ENCODE data around the gene DSP. TPM values are rescaled to one million over a fixed set of nuclear protein-coding genes. Genes with fewer than 3 reads are reported as not detected.

DSP gene
- total and polyA plus RNA-seq, 2 donors, result 4.3 to 33.9 TPM

DNA sequence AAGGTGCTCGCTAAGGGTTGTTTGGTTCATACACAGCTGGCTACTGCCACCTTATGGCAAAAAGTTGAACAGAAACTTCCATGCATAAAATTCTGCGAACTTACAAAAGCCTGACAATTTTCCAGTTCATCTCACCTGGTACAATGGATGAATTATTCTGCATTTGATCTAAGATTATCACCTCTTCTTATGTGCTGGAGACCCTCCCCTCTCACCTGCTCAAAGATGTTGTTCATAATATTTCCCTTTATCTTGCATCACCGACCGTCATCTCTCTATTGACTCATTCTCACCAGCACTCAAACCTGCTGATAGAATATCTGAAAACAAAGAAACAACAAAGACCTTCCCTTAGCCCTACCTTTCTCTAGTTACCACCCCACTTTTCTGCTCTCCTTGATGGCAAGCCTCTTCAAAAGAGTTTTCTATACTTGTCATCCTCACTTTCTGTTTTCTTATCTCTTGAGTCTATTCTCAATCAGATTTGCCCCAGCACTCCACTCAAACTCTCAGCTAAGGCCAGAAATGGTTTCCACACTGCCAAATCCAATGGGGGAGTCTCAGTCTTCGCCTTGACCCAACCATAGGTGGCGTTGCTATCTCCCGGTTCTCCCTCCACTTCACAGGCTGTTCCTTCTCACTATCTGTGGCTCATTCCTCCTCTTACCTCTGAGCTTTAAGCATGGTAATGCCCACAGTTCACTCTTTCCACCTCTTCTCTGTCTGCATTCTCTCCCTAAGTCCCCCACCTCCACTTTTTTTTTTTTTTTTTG is 74.3 kb downstream of the DSP start:
- Histone ChIP-seq H3K4me1 (ENCODE audit: insufficient read depth) (no peaks in the 10 kb centered on the region), H3K27ac (ENCODE audit: low read depth) (no peak overlapping the region), H3K36me3 (ENCODE audit: insufficient read depth) (no peaks in the 10 kb centered on the region), H3K4me3 (ENCODE audit: low read depth, low read length) (no peak overlapping the region)
- WGBS, result 27% methylated on average over 7 of the region's 7 CpGs
- DNase-seq (ENCODE audit: extremely low spot score), result peak; percentile 32

DNA sequence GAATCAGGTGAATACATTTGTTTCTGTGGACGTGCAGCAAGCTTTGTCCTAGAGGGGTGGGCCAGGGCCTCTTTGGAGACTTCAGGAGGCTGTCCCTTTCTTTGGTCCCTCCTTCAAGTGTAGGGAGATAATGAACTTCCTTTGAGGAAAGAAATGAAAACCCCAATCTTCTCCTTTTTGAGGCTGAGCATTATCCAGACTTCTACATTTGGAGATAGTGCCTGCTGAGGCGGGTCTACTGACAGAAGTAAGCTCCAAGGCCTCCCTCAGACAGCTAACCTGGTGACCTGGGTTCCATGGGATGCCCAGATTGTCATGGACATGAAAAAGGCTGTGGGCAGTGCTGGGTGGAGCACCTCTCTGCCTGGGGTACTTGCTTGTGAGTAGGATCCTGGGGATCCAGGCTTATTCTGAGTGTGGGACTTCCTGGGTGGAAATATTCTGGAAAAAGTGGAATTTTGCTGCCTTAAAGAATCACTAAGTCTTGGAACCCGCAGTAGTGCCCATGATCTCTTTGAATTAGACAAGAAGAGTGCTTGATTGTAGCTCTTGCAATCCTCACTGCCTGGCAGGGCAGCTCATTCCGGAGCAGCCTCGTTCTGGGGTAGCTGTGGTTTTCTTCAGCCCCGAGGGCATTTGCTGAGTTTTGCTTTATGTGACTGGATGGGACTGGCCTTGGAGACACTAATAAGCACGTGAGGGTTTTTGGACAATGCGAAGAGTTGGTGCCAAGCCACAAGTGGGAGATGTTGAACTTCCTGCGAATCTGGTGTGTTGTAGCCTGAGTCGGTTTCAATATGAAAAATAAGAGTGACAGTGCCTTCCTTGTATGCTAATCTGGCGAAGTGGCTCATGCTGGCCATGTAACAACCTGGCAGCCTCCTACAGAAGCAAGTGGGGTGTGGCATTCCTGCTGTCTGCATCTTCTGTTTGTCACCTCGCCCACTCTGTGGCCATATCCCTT is 76.6 kb downstream of the DSP start:
- H3K27ac ChIP-seq (ENCODE audit: low read depth), result no peak overlapping the region
- no peaks in the 10 kb centered on the region for H3K4me1 ChIP-seq (ENCODE audit: insufficient read depth)
- WGBS, result 56% methylated on average over 12 of the region's 12 CpGs
- no peaks in the 10 kb centered on the region for H3K36me3 ChIP-seq (ENCODE audit: insufficient read depth)
- no peak overlapping the region for H3K4me3 ChIP-seq (ENCODE audit: low read depth, low read length)
- no peak for DNase-seq (ENCODE audit: extremely low spot score)

DNA sequence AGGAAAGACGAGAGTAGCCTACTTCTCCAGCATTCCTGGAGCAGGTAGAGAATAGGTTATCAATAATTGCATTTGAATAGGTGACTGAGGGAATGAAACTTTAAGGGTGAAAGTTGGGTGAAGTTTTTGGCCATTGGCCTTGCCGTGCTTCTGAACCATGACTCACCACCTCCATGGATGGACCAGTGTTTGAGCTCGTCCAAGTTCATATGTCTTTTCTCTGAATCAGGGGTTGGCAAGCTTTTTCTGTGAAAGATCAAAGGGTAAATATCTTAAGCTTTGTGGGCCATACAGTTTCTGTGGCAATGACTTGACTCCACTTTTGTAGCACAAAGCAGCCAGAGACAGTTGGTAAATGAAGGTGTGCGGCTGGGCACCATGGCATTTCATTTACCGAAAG is 80.3 kb downstream of the DSP start:
- WGBS, result 92% methylated on average over 5 of the region's 5 CpGs
- Histone ChIP-seq H3K36me3 (ENCODE audit: insufficient read depth) (no peaks in the 10 kb centered on the region), H3K4me1 (ENCODE audit: insufficient read depth) (no peaks in the 10 kb centered on the region), H3K27ac (ENCODE audit: low read depth) (no peak overlapping the region), H3K4me3 (ENCODE audit: low read depth, low read length) (no peak overlapping the region)
- no peak for DNase-seq (ENCODE audit: extremely low spot score)

DNA sequence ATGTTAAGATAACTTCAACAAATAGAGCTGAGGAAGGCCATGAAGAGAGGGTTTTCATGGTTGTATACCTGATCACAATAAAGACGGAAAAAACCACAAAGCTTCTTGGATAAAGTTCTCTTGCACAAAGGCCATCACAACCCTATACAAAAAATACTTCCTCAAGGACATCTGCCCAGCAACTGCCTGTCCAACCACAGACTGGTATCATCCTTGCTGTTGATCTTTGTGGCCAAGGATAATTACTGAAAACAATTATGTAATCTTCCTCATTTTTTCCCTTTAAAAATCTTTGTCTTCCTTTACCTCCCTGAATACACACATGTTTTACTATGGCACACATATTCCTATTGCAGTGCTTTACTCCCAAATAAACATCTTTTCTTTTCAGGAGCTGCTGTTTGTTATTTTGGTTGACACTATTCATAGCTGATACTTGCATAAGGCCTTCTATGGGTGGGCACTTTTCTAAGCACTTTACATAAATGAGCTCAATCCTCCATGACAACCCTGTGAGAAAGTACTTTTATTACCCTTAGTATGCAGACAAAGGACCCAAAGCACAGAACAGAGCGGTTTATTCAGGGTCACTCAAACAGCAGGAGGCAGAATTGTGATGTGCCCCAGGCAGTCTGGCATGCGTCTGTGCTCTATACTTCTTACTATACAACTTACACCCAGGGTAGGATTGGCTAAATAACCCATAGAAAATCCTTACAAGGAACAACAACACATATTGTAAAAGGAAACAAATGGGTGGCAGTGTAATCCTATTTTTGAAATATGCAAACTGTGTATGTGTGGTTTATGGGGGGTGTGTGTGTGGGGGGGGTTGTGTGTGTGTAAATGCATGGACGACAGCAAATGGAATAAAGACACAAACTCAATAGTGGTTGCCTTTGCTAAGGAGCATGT is 83.6 kb downstream of the DSP start:
- H3K4me3 ChIP-seq (ENCODE audit: low read depth, low read length), result no peak overlapping the region
- no peaks in the 10 kb centered on the region for H3K4me1 ChIP-seq (ENCODE audit: insufficient read depth)
- no peaks in the 10 kb centered on the region for H3K36me3 ChIP-seq (ENCODE audit: insufficient read depth)
- H3K27ac ChIP-seq (ENCODE audit: low read depth), result no peak overlapping the region
- DNase-seq (ENCODE audit: extremely low spot score), result no peak
- WGBS, result 68% methylated on average over 4 of the region's 4 CpGs

DNA sequence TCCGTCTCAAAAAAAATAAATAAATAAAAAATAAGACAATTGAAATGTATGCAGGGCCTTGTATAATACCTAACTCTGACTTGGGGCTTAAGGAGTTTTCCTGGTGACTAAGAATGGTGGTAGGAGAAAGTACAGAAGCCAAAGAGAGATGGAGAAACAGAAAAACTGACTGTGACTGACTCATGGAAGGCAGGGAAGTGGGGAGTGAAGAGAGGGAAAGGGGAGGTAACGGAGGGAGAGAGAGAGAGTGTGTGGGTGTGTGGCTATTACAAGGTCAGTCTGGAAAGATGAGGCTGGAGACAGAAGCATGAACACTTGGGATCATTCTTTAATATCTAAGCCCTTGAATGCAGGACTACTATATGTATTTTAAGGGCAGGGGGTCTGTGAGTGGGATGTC is 87.0 kb downstream of the DSP start:
- 67% methylated on average over 2 of the region's 2 CpGs for WGBS
- Histone ChIP-seq H3K4me3 (ENCODE audit: low read depth, low read length) (no peak overlapping the region), H3K36me3 (ENCODE audit: insufficient read depth) (no peaks in the 10 kb centered on the region), H3K27ac (ENCODE audit: low read depth) (no peak overlapping the region), H3K4me1 (ENCODE audit: insufficient read depth) (no peaks in the 10 kb centered on the region)
- DNase-seq (ENCODE audit: extremely low spot score), result no peak

DNA sequence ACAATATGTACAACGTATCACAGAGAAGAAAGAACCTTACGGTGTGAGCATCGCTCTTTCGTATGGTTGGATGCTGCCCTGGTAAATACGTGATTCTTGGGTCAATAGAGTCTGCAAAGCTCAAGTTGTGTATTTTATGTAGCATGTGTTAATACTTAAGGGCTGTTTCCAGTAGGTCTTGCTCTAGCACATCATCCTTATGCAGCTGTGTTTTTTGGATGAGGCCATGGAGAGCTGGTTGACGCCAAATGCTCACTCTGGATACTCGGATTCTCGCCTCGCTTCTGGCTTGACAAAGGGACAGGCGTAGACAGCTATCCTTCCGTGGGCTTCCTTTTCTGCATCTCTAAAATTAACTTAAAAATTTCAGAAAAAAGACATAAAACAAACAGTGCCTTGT is 87.4 kb downstream of the DSP start:
- H3K4me1 ChIP-seq (ENCODE audit: insufficient read depth), result no peaks in the 10 kb centered on the region
- no peak overlapping the region for H3K4me3 ChIP-seq (ENCODE audit: low read depth, low read length)
- H3K27ac ChIP-seq (ENCODE audit: low read depth), result no peak overlapping the region
- DNase-seq (ENCODE audit: extremely low spot score), result no peak
- H3K36me3 ChIP-seq (ENCODE audit: insufficient read depth), result no peaks in the 10 kb centered on the region
- WGBS, result 63% methylated on average over 11 of the region's 11 CpGs

DNA sequence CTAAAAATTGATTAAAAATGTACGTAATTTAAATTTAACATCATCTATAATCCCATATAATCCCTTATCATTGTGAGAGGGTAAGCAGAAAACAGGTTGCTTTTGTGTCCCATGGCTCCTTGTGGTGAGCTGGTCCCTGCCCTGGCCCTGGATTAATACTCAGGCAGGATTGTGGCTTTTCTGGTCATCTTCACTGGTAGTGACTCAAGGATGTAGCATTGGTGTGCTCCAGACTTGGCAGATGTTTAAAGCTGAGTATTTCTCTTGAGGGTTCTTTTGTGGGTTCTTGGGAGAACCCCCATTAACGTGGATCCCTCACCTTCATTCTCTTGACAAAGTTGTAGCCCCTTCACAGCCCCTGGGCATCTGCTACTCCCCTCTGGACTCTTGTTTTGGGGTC is 87.8 kb downstream of the DSP start:
- WGBS, result 79% methylated on average over 2 of the region's 2 CpGs
- no peak for DNase-seq (ENCODE audit: extremely low spot score)
- Histone ChIP-seq H3K36me3 (ENCODE audit: insufficient read depth) (no peaks in the 10 kb centered on the region), H3K4me3 (ENCODE audit: low read depth, low read length) (no peak overlapping the region), H3K27ac (ENCODE audit: low read depth) (no peak overlapping the region), H3K4me1 (ENCODE audit: insufficient read depth) (no peaks in the 10 kb centered on the region)

DNA sequence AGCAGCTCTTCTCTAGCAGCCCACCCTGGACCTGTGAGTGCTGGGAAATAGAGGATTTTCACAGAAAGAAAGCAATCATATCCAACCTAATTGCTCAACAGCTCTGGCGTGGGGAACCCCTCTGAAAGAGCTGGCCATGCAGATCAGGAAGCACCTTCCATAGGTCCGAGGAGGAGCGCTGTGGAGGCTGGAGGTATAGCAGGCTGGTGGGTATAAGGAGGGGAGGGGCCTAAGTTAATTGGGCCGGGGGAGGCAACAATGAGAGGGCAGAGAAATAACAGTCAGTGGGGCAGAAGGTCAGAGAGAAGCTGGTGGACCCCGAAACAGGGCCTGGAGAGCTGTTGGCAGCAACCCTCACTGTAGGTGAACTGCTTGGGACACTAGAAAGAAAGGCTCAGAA is 89.3 kb downstream of the DSP start:
- no peak overlapping the region for H3K4me3 ChIP-seq (ENCODE audit: low read depth, low read length)
- WGBS, result 88% methylated on average over 5 of the region's 5 CpGs
- H3K27ac ChIP-seq (ENCODE audit: low read depth), result no peak overlapping the region
- DNase-seq (ENCODE audit: extremely low spot score), result no peak
- H3K36me3 ChIP-seq (ENCODE audit: insufficient read depth), result no peaks in the 10 kb centered on the region
- no peaks in the 10 kb centered on the region for H3K4me1 ChIP-seq (ENCODE audit: insufficient read depth)

DNA sequence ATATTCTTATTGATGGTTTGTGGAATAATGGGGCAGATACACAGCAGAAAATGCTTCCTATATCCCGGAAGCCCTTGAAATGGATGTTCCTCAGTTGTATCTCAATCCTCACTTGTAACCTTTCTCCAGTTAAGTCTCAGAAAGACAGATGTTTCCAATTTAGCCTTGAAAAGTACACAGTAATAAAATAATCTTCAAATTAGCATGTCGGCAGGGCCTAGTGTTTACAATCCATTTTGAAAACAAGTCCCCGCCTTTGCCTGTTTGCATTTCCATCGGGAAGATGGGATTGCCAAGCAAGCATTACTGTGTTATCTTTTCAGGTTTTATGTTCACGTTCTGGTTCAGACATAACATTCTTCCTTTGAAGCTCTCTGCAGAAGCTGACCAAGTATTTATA is 90.0 kb downstream of the DSP start:
- 34% methylated on average over 5 of the region's 5 CpGs for WGBS
- Histone ChIP-seq H3K4me1 (ENCODE audit: insufficient read depth) (no peaks in the 10 kb centered on the region), H3K36me3 (ENCODE audit: insufficient read depth) (no peaks in the 10 kb centered on the region), H3K27ac (ENCODE audit: low read depth) (no peak overlapping the region), H3K4me3 (ENCODE audit: low read depth, low read length) (no peak overlapping the region)
- no peak for DNase-seq (ENCODE audit: extremely low spot score)

DNA sequence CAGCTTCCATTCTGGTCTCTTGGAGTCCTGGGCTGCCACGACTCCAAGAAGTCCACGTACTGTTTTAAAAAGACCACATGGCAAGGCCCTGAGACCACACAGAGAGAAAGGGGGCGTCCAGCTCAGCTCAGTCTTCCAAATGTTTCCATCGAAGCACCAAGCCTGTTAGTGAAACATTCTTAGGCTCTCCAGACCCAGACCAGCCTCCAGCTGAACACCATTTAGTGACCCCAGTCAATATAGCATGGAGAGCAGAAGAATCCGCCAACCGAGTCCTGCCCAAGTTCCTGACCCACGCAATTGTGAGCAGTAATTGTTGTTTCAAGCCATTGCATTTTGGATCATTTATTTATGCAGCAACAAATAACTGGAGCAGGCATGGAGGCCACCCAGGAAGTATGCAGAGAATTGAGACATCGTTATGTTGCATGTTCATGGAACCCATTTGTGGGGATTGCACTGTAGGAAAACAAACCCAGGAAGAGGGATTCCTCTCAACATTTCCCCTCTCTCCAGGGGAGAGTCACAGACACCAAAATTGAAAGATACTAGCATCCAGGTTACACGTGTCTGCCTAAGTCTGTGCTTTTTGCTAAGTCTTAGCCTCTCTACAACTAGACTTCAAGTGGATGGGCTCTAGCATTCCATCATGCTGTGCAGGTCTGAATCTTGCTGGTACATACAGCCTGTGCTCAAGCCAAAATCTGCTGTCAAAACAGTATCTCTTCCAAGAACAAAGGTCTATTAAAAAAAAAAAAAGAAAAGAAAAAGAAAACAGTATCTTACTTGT is 91.2 kb downstream of the DSP start:
- WGBS, result 64% methylated on average over 9 of the region's 9 CpGs
- Histone ChIP-seq H3K36me3 (ENCODE audit: insufficient read depth) (no peaks in the 10 kb centered on the region), H3K4me1 (ENCODE audit: insufficient read depth) (no peaks in the 10 kb centered on the region), H3K27ac (ENCODE audit: low read depth) (no peak overlapping the region), H3K4me3 (ENCODE audit: low read depth, low read length) (no peak overlapping the region)
- no peak for DNase-seq (ENCODE audit: extremely low spot score)

DNA sequence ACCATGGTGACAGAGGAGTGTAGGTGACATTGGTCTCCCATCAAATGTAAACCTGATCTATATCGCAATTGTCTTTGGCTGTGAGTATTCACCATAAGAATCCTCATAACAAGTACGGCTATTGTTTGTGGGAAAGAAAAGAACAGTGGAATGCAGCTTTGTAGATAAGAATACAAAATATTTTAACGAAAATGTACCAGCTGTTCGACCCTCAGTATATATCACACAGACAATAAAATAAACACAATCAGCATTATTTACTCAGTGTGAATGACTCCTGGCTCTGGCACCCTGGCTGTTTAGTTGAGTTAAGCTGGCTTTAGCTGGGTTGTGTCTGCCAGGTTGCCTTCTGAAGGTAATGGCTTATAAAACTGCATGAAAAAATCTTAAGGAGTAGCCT is 91.9 kb downstream of the DSP start:
- H3K4me3 ChIP-seq (ENCODE audit: low read depth, low read length), result no peak overlapping the region
- no peak for DNase-seq (ENCODE audit: extremely low spot score)
- H3K27ac ChIP-seq (ENCODE audit: low read depth), result no peak overlapping the region
- no peaks in the 10 kb centered on the region for H3K4me1 ChIP-seq (ENCODE audit: insufficient read depth)
- no peaks in the 10 kb centered on the region for H3K36me3 ChIP-seq (ENCODE audit: insufficient read depth)
- 27% methylated on average over 4 of the region's 4 CpGs for WGBS

DNA sequence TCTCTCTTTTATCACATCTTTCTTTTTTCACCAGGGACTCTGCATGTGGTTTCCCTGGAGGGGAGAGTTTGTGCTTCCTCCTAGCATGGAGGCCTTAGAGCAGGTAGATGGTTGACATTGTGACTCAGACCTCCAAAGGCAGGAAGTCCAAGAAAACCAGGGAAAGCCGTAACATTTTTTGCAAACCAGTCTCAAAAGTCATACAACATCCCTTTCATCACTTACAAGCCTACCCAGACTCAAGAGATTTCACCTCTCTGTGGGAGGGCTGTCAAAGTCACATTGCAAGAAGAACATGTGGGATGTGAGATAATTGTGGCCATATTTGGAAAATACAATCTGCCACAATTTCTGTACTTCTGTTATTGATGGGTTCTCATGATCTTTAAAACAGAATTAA is 94.7 kb downstream of the DSP start:
- WGBS, result 90% methylated on average over 1 of the region's 1 CpG

More for the DNA sequence above, 94.7 kb downstream of the DSP start:
- no peaks in the 10 kb centered on the region for H3K36me3 ChIP-seq (ENCODE audit: insufficient read depth)
- H3K27ac ChIP-seq (ENCODE audit: low read depth), result no peak overlapping the region
- H3K4me1 ChIP-seq (ENCODE audit: insufficient read depth), result no peaks in the 10 kb centered on the region
- no peak overlapping the region for H3K4me3 ChIP-seq (ENCODE audit: low read depth, low read length)
- DNase-seq (ENCODE audit: extremely low spot score), result no peak
